ENCODE data around the gene PLCB1.

DNA sequence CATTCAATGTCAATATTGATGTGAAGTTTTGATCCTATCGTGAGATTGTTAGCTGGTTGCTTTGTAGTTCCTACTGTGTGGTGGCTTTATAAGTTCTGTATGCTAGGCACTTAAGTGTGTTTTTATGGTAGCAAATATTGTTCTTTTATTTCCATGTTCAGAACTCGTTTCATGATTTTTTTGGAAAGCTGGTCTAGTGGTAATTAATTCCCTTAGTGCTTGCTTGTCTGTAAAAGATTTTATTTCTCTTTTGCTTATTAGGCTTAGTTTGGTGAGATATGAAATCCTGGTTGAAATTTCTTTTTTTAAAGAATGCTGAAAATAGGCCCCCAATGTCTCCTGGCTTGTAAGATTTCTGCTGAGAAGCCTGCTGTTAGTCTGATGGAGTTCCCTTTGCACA lies 27.8 kb upstream of the PLCB1 start:
- TF ChIP-seq, protein P1, sequence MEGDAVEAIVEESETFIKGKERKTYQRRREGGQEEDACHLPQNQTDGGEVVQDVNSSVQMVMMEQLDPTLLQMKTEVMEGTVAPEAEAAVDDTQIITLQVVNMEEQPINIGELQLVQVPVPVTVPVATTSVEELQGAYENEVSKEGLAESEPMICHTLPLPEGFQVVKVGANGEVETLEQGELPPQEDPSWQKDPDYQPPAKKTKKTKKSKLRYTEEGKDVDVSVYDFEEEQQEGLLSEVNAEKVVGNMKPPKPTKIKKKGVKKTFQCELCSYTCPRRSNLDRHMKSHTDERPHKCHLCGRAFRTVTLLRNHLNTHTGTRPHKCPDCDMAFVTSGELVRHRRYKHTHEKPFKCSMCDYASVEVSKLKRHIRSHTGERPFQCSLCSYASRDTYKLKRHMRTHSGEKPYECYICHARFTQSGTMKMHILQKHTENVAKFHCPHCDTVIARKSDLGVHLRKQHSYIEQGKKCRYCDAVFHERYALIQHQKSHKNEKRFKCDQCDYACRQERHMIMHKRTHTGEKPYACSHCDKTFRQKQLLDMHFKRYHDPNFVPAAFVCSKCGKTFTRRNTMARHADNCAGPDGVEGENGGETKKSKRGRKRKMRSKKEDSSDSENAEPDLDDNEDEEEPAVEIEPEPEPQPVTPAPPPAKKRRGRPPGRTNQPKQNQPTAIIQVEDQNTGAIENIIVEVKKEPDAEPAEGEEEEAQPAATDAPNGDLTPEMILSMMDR (IDR thresholded peaks at IDR 0.05; ENCODE audit: low read length), result no peak
- no peak for TF ChIP-seq EZH2 (IDR thresholded peaks at IDR 0.05; ENCODE audit: borderline replicate concordance, low read length)
